CD8-positive, alpha-beta memory T cell (primary cell): Measurements from ENCODE around the gene DPY19L1. TPM values are rescaled to one million over a fixed set of nuclear protein-coding genes. Genes with fewer than 3 reads are reported as not detected.
A peak's percentile ranks its signal among the peaks of the same experiment; 100 is the strongest.

Experiments
- CTCF ChIA-PET: fragments of 350-600 bp; sonication (Branson Sonifier 250); formaldehyde crosslinking; loops from one replicate; lab custom pipeline; 2021; ENCODE audit warnings: antibody characterized with exemption; lab: Charles Lee
- POLR2A ChIA-PET: fragments of 350-600 bp; sonication (Branson Sonifier 250); formaldehyde crosslinking; loops from one replicate; lab custom pipeline; 2021; ENCODE audit warnings: antibody characterized with exemption; lab: Charles Lee
- DNase-seq, 5 donors: peaks; one replicate each; pipeline versions ENCODE4 v3.0.0 to v3.0.0-alpha.2; 2020 to 2022; ENCODE audit warnings: mixed read lengths in 1 of 5
- H3K27ac ChIP-seq: one replicate; pipeline ENCODE4 v1.7.0; 2013; ENCODE audit warnings: low read depth, mild to moderate bottlenecking, low read length, moderate library complexity
- H3K27me3 ChIP-seq: 2 replicates; pipeline ENCODE4 v1.7.0; 2013; ENCODE audit warnings: low read length, mild to moderate bottlenecking; ENCODE audit not compliant: insufficient read depth, poor library complexity, severe bottlenecking
- H3K36me3 ChIP-seq: 2 replicates; pipeline ENCODE4 v1.7.0; 2013; ENCODE audit warnings: mild to moderate bottlenecking, low read length, moderate library complexity; ENCODE audit not compliant: insufficient read depth
- H3K4me1 ChIP-seq: 2 replicates; pipeline ENCODE4 v1.7.0; 2013; ENCODE audit warnings: mild to moderate bottlenecking, low read length, moderate library complexity; ENCODE audit not compliant: insufficient read depth
- H3K4me3 ChIP-seq: 2 replicates; pipeline ENCODE4 v1.7.0; 2013; ENCODE audit warnings: mild to moderate bottlenecking, low read length
- H3K9me3 ChIP-seq: 2 replicates; pipeline ENCODE4 v1.7.0; 2013; ENCODE audit warnings: mild to moderate bottlenecking, low read length
- H3K27ac Mint-ChIP-seq, 8 donors: one replicate each; pipeline ENCODE4 v1.8.0; 2020 to 2021; ENCODE audit warnings: mixed read lengths in 8 of 8, mild to moderate bottlenecking in 6 of 8, inconsistent platforms in 3 of 8, moderate library complexity in 3 of 8
- H3K27me3 Mint-ChIP-seq, 2 donors: one replicate each; pipeline ENCODE4 v1.8.0; 2020 to 2021; ENCODE audit warnings: mixed read lengths in 2 of 2, mild to moderate bottlenecking in 1 of 2, moderate library complexity in 1 of 2
- H3K36me3 Mint-ChIP-seq, 3 donors: one replicate each; pipeline ENCODE4 v1.8.0; 2020 to 2021; ENCODE audit warnings: mixed read lengths in 3 of 3, inconsistent platforms in 1 of 3, mild to moderate bottlenecking in 1 of 3
- H3K4me1 Mint-ChIP-seq, 3 donors: one replicate each; pipeline ENCODE4 v1.8.0; 2020 to 2021; ENCODE audit warnings: mixed read lengths in 3 of 3, inconsistent platforms in 1 of 3, mild to moderate bottlenecking in 1 of 3
- H3K4me3 Mint-ChIP-seq, 7 donors: one replicate each; pipeline ENCODE4 v1.8.0; 2020 to 2021; ENCODE audit warnings: mixed read lengths in 7 of 7, mild to moderate bottlenecking in 6 of 7, moderate library complexity in 4 of 7, inconsistent platforms in 2 of 7
- H3K9me3 Mint-ChIP-seq, 5 donors: one replicate each; pipeline ENCODE4 v1.8.0; 2020 to 2022; ENCODE audit warnings: mixed read lengths in 5 of 5, mild to moderate bottlenecking in 3 of 5, moderate library complexity in 2 of 5, inconsistent platforms in 1 of 5
- polyA plus RNA-seq: library from polyadenylated mRNA; unstranded; fragments of 300-500 nt; fragmentation: Illumina TruSeq; gene quantifications from one replicate; pipeline ENCODE4 v1.2.3, GENCODE V29; 2021
- total RNA-seq, 2 experiments: library from RNA; stranded (reverse); gene quantifications; one replicate each; pipeline ENCODE4 v1.2.3, GENCODE V29; 2021

DPY19L1 gene
- total and polyA plus RNA-seq, 3 experiments from 2014 or later, result 3.2 to 16.2 (median 15.9) TPM

- no peaks in the 10 kb centered on the region for H3K27me3 ChIP-seq
- ChIA-PET CTCF (interaction anchor here (1.8 kb wide), 1 partner anchor 387 kb away, joined by 4 read pairs; no protein-coding TSS in a partner anchor), POLR2A (no interaction called here)
- H3K4me3 ChIP-seq, result peak overlapping the region; percentile 62
- H3K9me3 ChIP-seq, result no peaks in the 10 kb centered on the region
- Mint-ChIP-seq H3K9me3 (no peaks in the 10 kb centered on the region), H3K27ac (peak overlapping the region in 7 of 8 donors; percentile 74 to 95 (median 90)), H3K36me3 (peaks cover 0 to 6% (median 0%) of the 10 kb centered on the region in 3 donors), H3K4me1 (peaks cover 24 to 35% (median 30%) of the 10 kb centered on the region in 3 donors), H3K27me3 (peaks cover 0 to 1% of the 10 kb centered on the region in 2 donors), H3K4me3 (peak overlapping the region; percentile 79 to 91 (median 86))
- peaks cover 17% of the 10 kb centered on the region for H3K4me1 ChIP-seq
- H3K36me3 ChIP-seq, result no peaks in the 10 kb centered on the region
- no peak for DNase-seq
- no peak overlapping the region for H3K27ac ChIP-seq
These were observed 1.1 kb upstream of the DPY19L1 start for GRCh38 chr7:35038354-35038753.

- H3K27me3 Mint-ChIP-seq, result peaks cover 0 to 3% of the 10 kb centered on the region in 2 donors
- Histone ChIP-seq H3K27ac (peak overlapping the region; percentile 52), H3K9me3 (no peaks in the 10 kb centered on the region), H3K4me3 (peak overlapping the region; percentile 62), H3K27me3 (no peaks in the 10 kb centered on the region), H3K4me1 (peaks cover 17% of the 10 kb centered on the region), H3K36me3 (no peaks in the 10 kb centered on the region)
- H3K27ac Mint-ChIP-seq, result peak overlapping the region; percentile 74 to 95 (median 91)
- DNase-seq, result peak; percentile 86 to 93 (median 90)
- peaks cover 27 to 40% (median 36%) of the 10 kb centered on the region in 3 donors for H3K4me1 Mint-ChIP-seq
- ChIA-PET POLR2A (no interaction called here), CTCF (interaction anchor here (1.8 kb wide), 1 partner anchor 387 kb away, joined by 4 read pairs; no protein-coding TSS in a partner anchor)
- H3K36me3 Mint-ChIP-seq, result peaks cover 0 to 6% (median 0%) of the 10 kb centered on the region in 3 donors
- H3K4me3 Mint-ChIP-seq, result peak overlapping the region; percentile 79 to 91 (median 86)
- H3K9me3 Mint-ChIP-seq, result no peaks in the 10 kb centered on the region
These were observed 449 bp upstream of the DPY19L1 start for GRCh38 chr7:35037526-35038341.

- H3K4me3 Mint-ChIP-seq, result peak overlapping the region; percentile 89 to 97 (median 92)
These were observed 719 bp downstream of the DPY19L1 start for GRCh38 chr7:35036361-35037171.

GRCh38 chr7:35035511-35035961 lies 1.7 kb downstream of the DPY19L1 start:
- POLR2A ChIA-PET, result interaction anchor here (0.6 kb wide), 1 partner anchor 17 kb away, joined by 3 read pairs; no protein-coding TSS in a partner anchor
- Histone ChIP-seq H3K4me3 (peak overlapping the region; percentile 70), H3K9me3 (no peaks in the 10 kb centered on the region), H3K27ac (peak overlapping the region; percentile 79), H3K4me1 (peaks cover 17% of the 10 kb centered on the region), H3K36me3 (no peaks in the 10 kb centered on the region), H3K27me3 (no peaks in the 10 kb centered on the region)
- CTCF ChIA-PET, result interaction anchor here (1.6 to 2.6 kb wide), 2 partner anchors 44 to 212 kb away, joined by 4 to 8 read pairs; no protein-coding TSS in a partner anchor
- Mint-ChIP-seq H3K27me3 (peaks cover 0 to 3% of the 10 kb centered on the region in 2 donors), H3K4me3 (peak overlapping the region; percentile 89 to 97 (median 92)), H3K36me3 (peaks cover 0 to 6% (median 0%) of the 10 kb centered on the region in 3 donors), H3K27ac (peak overlapping the region; percentile 89 to 99 (median 94)), H3K9me3 (no peaks in the 10 kb centered on the region), H3K4me1 (peaks cover 33 to 54% (median 42%) of the 10 kb centered on the region in 3 donors)
- DNase-seq, result peak in 4 of 5 donors; percentile 1 to 49 (median 13)

More at GRCh38 chr7:35036361-35037171, 719 bp downstream of the DPY19L1 start:
- Mint-ChIP-seq H3K27ac (peak overlapping the region; percentile 89 to 99 (median 94)), H3K9me3 (no peaks in the 10 kb centered on the region), H3K36me3 (peaks cover 0 to 6% (median 0%) of the 10 kb centered on the region in 3 donors), H3K4me1 (peaks cover 33 to 51% (median 42%) of the 10 kb centered on the region in 3 donors), H3K27me3 (peaks cover 0 to 3% of the 10 kb centered on the region in 2 donors)
- ChIA-PET CTCF (interaction anchor here (1.6 to 2.6 kb wide), 2 partner anchors 45 to 213 kb away, joined by 4 to 8 read pairs; no protein-coding TSS in a partner anchor), POLR2A (no interaction called here)
- Histone ChIP-seq H3K27ac (peak overlapping the region; percentile 79), H3K27me3 (no peaks in the 10 kb centered on the region), H3K36me3 (no peaks in the 10 kb centered on the region), H3K4me1 (peaks cover 17% of the 10 kb centered on the region), H3K9me3 (no peaks in the 10 kb centered on the region), H3K4me3 (peak overlapping the region; percentile 70)
- DNase-seq, result peak; percentile 33 to 69 (median 37)

- Histone ChIP-seq H3K4me3 (no peak overlapping the region), H3K4me1 (peaks cover 17% of the 10 kb centered on the region), H3K36me3 (no peaks in the 10 kb centered on the region), H3K27ac (no peak overlapping the region), H3K9me3 (no peaks in the 10 kb centered on the region), H3K27me3 (no peaks in the 10 kb centered on the region)
- Mint-ChIP-seq H3K27ac (no peak overlapping the region), H3K4me3 (no peak overlapping the region), H3K9me3 (no peaks in the 10 kb centered on the region), H3K36me3 (peaks cover 0 to 6% (median 0%) of the 10 kb centered on the region in 3 donors), H3K4me1 (peaks cover 29 to 54% (median 35%) of the 10 kb centered on the region in 3 donors), H3K27me3 (peaks cover 0 to 3% of the 10 kb centered on the region in 2 donors)
- ChIA-PET POLR2A (no interaction called here), CTCF (no interaction called here)
- DNase-seq, result no peak
These were observed 5.1 kb downstream of the DPY19L1 start for GRCh38 chr7:35032166-35032565.

- H3K36me3 Mint-ChIP-seq, result no peaks in the 10 kb centered on the region
These were observed 6.4 kb downstream of the DPY19L1 start for GRCh38 chr7:35030848-35031247.

GRCh38 chr7:35029311-35029710 lies 8.0 kb downstream of the DPY19L1 start:
- Mint-ChIP-seq H3K36me3 (no peaks in the 10 kb centered on the region), H3K27me3 (peaks cover 0 to 2% of the 10 kb centered on the region in 2 donors), H3K4me3 (no peak overlapping the region), H3K9me3 (no peaks in the 10 kb centered on the region), H3K27ac (no peak overlapping the region), H3K4me1 (peaks cover 18 to 51% (median 24%) of the 10 kb centered on the region in 3 donors)
- POLR2A ChIA-PET, result no interaction called here
- CTCF ChIA-PET, result interaction anchor here (1.4 kb wide), 1 partner anchor 205 kb away, joined by 4 read pairs; no protein-coding TSS in a partner anchor
- Histone ChIP-seq H3K27ac (no peak overlapping the region), H3K4me3 (no peak overlapping the region), H3K4me1 (no peaks in the 10 kb centered on the region), H3K27me3 (no peaks in the 10 kb centered on the region), H3K9me3 (no peaks in the 10 kb centered on the region), H3K36me3 (no peaks in the 10 kb centered on the region)
- DNase-seq, result no peak

More at GRCh38 chr7:35030848-35031247, 6.4 kb downstream of the DPY19L1 start:
- Mint-ChIP-seq H3K9me3 (no peaks in the 10 kb centered on the region), H3K4me1 (peaks cover 25 to 55% (median 33%) of the 10 kb centered on the region in 3 donors), H3K27me3 (peaks cover 0 to 3% of the 10 kb centered on the region in 2 donors), H3K4me3 (no peak overlapping the region), H3K27ac (no peak overlapping the region)
- H3K36me3 ChIP-seq, result no peaks in the 10 kb centered on the region
- H3K9me3 ChIP-seq, result no peaks in the 10 kb centered on the region
- no peak overlapping the region for H3K27ac ChIP-seq
- H3K27me3 ChIP-seq, result no peaks in the 10 kb centered on the region
- no peak for DNase-seq
- H3K4me3 ChIP-seq, result no peak overlapping the region
- peaks cover 12% of the 10 kb centered on the region for H3K4me1 ChIP-seq
- ChIA-PET POLR2A (no interaction called here), CTCF (no interaction called here)
